Measurements from ENCODE around the gene MAB21L3.

DNA sequence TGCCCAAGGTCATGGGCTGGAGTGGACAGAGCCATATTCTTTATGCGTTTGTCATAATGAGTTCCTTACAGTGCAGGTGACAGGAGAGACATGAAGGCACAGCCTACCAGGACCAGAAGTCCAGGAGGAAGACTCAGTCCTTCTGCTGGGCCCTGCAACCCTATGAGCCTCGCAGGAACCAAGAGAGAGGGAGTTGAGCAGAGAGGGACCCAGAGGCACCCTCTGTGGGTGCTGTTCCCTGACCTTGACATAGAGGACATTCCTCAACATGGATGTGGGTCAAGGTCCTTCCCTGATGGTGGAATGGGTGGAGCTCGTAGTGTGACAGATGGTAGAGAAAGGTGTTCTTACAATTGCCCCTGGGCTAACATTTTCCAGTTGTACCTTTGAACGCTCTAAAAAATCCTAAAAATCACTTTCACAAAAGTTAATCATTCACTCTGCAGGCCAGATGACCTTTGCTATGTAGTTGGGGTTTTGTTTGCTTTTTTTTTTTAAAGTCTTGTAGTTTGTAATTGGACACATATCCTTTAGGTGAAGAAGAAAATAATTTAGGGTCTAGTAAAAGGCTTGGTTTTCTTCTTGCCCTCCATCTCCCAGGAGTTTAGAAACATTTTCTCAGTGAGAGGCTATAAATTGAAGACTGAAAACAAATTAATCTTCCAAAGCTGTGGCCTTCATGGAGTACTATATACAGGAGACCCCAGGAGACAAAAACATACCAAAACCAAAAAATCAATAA, 41.9 kb downstream of the MAB21L3 start:
- TF ChIP-seq POLR2A (IDR thresholded peaks at IDR 0.05) = no peak
- no peak for TF ChIP-seq CTCF (IDR thresholded peaks at IDR 0.05)
- TF ChIP-seq POLR2AphosphoS5 (IDR thresholded peaks at IDR 0.05) = no peak
- no peak for TF ChIP-seq EP300 (IDR thresholded peaks at IDR 0.05)
